ENCODE measurements around the gene TOM1L2. TPM values are rescaled to one million over a fixed set of nuclear protein-coding genes. Genes with fewer than 3 reads are reported as not detected.
A peak's percentile ranks its signal among the peaks of the same experiment; 100 is the strongest.

TOM1L2 gene
- total and polyA plus RNA-seq, 8 donors = 20.3 to 28.2 (median 22.2) TPM

DNA sequence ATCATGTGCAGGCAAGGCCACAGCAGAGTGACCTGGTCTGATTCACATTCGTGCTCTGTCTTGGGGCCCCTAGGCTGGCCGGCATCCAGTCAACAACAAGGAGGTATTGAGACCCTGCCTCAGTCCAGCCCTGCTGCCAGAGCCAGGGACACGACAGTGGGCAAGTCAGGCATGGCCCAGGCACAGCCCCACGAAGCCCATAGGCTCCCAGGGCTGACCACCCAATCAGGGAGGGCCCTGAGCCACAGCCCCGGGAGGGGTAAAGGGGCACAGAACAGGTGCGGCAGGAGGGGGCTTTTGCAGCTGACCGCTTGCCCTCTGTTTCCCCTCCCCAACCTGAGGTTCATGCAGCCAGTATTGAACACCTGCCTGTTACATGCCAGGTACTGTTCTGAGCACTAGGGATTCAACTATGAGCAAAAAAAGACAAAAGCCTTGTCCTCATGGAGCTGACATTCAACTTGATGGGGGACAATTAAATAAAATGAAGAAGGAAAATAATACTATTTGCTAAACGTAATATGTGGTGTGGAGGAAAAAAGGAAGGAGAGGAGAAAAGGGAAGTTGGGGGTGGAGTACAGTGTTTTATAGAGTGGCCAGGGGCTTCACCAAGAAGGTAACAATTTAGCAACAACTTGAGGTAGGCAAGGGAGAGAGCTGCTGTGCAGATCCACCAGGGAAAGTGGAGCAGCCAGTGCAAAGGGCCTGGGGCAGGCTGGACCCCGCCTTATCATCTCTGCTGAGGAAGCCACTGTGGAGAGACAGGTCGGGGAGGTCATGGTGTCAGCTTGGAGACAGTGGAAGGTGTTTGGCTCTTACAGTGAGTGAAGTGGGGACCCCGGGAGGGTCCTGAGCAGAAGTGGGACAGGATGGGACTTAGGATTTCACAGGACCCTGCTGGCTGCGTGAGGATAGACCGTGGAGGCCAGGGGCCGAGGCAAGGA lies 6.6 kb upstream of the TOM1L2 start:
- no peaks in the 10 kb centered on the region for H3K36me3 ChIP-seq
- WGBS, 2 donors = 80% methylated on average over 14 of the region's 14 CpGs
- intact Hi-C loops (cut with DNase I) = no loop called here
- no peak for ATAC-seq
- FAIRE-seq = no peak
- no peak for DNase-seq
- no peak overlapping the region for H3K27ac ChIP-seq
- H3K4me3 ChIP-seq = no peak overlapping the region
- no peaks in the 10 kb centered on the region for H3K27me3 ChIP-seq
- no peaks in the 10 kb centered on the region for H3K9me3 ChIP-seq
- H3K4me1 ChIP-seq = no peaks in the 10 kb centered on the region
- TF ChIP-seq, protein P1, sequence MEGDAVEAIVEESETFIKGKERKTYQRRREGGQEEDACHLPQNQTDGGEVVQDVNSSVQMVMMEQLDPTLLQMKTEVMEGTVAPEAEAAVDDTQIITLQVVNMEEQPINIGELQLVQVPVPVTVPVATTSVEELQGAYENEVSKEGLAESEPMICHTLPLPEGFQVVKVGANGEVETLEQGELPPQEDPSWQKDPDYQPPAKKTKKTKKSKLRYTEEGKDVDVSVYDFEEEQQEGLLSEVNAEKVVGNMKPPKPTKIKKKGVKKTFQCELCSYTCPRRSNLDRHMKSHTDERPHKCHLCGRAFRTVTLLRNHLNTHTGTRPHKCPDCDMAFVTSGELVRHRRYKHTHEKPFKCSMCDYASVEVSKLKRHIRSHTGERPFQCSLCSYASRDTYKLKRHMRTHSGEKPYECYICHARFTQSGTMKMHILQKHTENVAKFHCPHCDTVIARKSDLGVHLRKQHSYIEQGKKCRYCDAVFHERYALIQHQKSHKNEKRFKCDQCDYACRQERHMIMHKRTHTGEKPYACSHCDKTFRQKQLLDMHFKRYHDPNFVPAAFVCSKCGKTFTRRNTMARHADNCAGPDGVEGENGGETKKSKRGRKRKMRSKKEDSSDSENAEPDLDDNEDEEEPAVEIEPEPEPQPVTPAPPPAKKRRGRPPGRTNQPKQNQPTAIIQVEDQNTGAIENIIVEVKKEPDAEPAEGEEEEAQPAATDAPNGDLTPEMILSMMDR (IDR thresholded peaks at IDR 0.05) = no peak

DNA sequence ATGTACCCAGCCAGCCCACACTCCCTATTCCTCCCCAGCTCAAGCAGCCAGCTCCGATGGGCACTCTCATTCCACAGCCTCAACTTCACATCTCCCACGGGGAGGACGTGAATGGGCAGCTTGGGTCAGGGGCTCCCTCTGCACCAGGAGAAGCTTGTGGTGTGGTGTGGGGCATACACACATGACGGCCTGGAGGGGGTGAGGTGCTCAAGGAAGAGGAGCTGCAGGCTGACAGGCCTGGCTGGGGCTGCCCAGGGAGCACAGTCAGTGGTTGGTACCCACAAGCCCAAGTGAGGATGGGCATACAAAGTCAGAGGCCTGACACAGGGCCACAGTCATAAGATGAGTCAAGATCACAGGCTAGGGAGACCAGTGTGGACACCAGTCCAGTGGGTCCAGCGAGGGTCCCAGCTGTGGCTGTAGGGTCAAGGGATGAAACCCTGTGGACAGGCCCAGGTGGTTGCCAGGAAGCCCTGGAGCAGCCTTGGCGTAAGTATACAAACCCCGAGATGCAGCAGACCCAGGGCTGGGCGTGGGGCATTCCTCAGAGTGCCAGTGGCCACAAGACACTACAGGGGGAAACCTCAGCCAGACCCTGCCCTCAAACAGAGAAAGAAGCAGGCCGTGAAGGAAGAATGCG lies 4.9 kb upstream of the TOM1L2 start:
- H3K27me3 ChIP-seq = no peaks in the 10 kb centered on the region
- TF ChIP-seq, protein P1 (IDR thresholded peaks at IDR 0.05) = no peak
- H3K4me1 ChIP-seq = no peaks in the 10 kb centered on the region
- H3K4me3 ChIP-seq = no peak overlapping the region
- no peaks in the 10 kb centered on the region for H3K36me3 ChIP-seq
- H3K27ac ChIP-seq = no peak overlapping the region
- 77 to 79% methylated on average over 10 of the region's 10 CpGs for WGBS, 2 donors
- no peaks in the 10 kb centered on the region for H3K9me3 ChIP-seq
- DNase-seq (no peak), FAIRE-seq (no peak), ATAC-seq (no peak)
- intact Hi-C loops (cut with DNase I) = no loop called here

DNA sequence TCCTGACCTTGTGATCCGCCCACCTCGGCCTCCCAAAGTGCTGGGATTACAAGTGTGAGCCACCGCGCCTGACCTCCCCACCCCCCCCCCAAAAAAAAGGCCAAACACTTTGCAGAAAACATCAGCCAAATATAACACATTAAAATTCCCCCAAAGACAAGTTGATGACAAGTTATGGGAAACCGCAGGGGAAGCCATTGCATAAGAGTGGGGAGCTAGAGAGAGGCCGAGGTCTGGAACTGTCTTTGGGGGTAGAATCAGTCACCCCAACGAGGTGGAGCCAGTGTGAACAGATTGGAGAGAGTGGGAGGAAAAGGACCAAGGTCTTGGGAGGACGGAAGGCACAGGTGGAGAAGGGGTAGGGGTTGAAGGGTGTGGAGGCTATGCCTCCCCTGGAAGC lies 3.2 kb upstream of the TOM1L2 start:
- intact Hi-C loops (cut with DNase I) = no loop called here
- no peaks in the 10 kb centered on the region for H3K27me3 ChIP-seq
- H3K4me1 ChIP-seq = peaks cover 5 to 11% (median 11%) of the 10 kb centered on the region in 3 donors
- no peak overlapping the region for H3K27ac ChIP-seq
- ATAC-seq (no peak), DNase-seq (no peak), FAIRE-seq (no peak)
- no peaks in the 10 kb centered on the region for H3K9me3 ChIP-seq
- no peaks in the 10 kb centered on the region for H3K36me3 ChIP-seq
- WGBS, 2 donors = 68 to 70% methylated on average over 8 of the region's 8 CpGs
- no peak overlapping the region for H3K4me3 ChIP-seq
- TF ChIP-seq, protein P1 (IDR thresholded peaks at IDR 0.05) = no peak

DNA sequence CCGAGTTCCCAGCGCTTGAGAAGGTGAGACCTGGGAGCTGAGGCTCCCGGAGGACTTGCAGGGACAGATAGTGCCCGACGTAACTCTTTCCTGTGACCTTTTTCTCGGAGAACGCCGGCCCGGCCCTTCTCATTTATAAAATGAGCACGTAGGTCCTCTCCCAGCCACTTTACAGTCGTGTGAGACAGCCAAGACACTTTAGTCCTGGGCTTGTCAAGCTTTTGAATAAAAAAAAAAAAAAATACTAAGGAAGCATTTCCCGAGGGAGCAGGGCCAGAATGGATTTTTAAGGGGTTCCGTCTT lies 703 bp upstream of the TOM1L2 start:
- FAIRE-seq (no peak), ATAC-seq (no peak)
- 2% methylated on average over 13 of the region's 13 CpGs for WGBS, 2 donors

More for the DNA sequence above, 703 bp upstream of the TOM1L2 start:
- H3K36me3 ChIP-seq = no peaks in the 10 kb centered on the region
- peak overlapping the region; percentile 2 to 49 (median 44) for H3K4me3 ChIP-seq
- DNase-seq = no peak
- intact Hi-C loops (cut with DNase I) = no loop called here
- H3K9me3 ChIP-seq = no peaks in the 10 kb centered on the region
- H3K27ac ChIP-seq = peak overlapping the region; percentile 7 to 62 (median 45)
- TF ChIP-seq, protein P1 (IDR thresholded peaks at IDR 0.05) = no peak
- peaks cover 5 to 14% (median 12%) of the 10 kb centered on the region in 3 donors for H3K4me1 ChIP-seq
- no peaks in the 10 kb centered on the region for H3K27me3 ChIP-seq
